GM23338 (cell line): ENCODE results near the gene IDUA. TPM values are rescaled to one million over a fixed set of nuclear protein-coding genes. Genes with fewer than 3 reads are reported as not detected.
A peak's percentile ranks its signal among the peaks of the same experiment; 100 is the strongest.

ENCODE experiments used
- ATAC-seq: fragments of 200-7000 bp; cut with Tn5 transposase; 3 replicates; pipeline ENCODE4 v1.9.1; 2020
- DNase-seq: peaks from one replicate; pipeline ENCODE4 v3.0.0-alpha.2; 2015; ENCODE audit warnings: low spot score
- H2AFZ ChIP-seq: fragments of 200-600 bp; sonication (generic); 2 replicates; pipeline ENCODE4 v1.8.0; 2016; ENCODE audit warnings: antibody characterized with exemption, mild to moderate bottlenecking, moderate library complexity
- H3F3A ChIP-seq: fragments of 200-600 bp; sonication (generic); replicated peaks from 2 replicates; pipeline ENCODE4 v1.8.0; 2017; ENCODE audit warnings: antibody characterized with exemption, mixed run types, low read depth
- H3K27ac ChIP-seq: fragments of 200-600 bp; sonication (generic); 2 replicates; pipeline ENCODE4 v1.6.1; 2016; ENCODE audit warnings: low read depth
- H3K27me3 ChIP-seq: fragments of 200-600 bp; sonication (generic); 2 replicates; pipeline ENCODE4 v1.8.0; 2016; ENCODE audit warnings: mild to moderate bottlenecking, mixed run types, moderate library complexity; ENCODE audit not compliant: insufficient read depth
- H3K36me3 ChIP-seq: fragments of 200-600 bp; sonication (generic); 2 replicates; pipeline ENCODE4 v1.8.0; 2016; ENCODE audit warnings: mild to moderate bottlenecking; ENCODE audit not compliant: insufficient read depth
- H3K4me1 ChIP-seq: fragments of 200-600 bp; sonication (generic); 2 replicates; pipeline ENCODE4 v1.8.0; 2016; ENCODE audit warnings: mild to moderate bottlenecking, moderate library complexity; ENCODE audit not compliant: insufficient read depth
- H3K4me2 ChIP-seq: fragments of 200-600 bp; sonication (generic); 2 replicates; pipeline ENCODE4 v1.7.1; 2017; ENCODE audit warnings: mixed run types
- H3K4me3 ChIP-seq: fragments of 200-600 bp; sonication (generic); 2 replicates; pipeline ENCODE4 v1.6.1; 2016; ENCODE audit warnings: mixed run types
- H3K79me2 ChIP-seq: fragments of 200-600 bp; sonication (generic); replicated peaks from 2 replicates; pipeline ENCODE4 v1.8.0; 2017; ENCODE audit warnings: mild to moderate bottlenecking; ENCODE audit not compliant: insufficient read depth
- H3K9me2 ChIP-seq: fragments of 200-600 bp; sonication (generic); 2 replicates; pipeline ENCODE4 v1.8.0; 2017; ENCODE audit not compliant: insufficient read depth
- H4K20me1 ChIP-seq: fragments of 200-600 bp; sonication (generic); replicated peaks from 2 replicates; pipeline ENCODE4 v1.8.0; 2017; ENCODE audit warnings: mild to moderate bottlenecking; ENCODE audit not compliant: insufficient read depth
- H3K27ac Mint-ChIP-seq: 2 replicates; pipeline ENCODE4 v1.8.0; 2020; ENCODE audit warnings: inconsistent platforms, mild to moderate bottlenecking, moderate library complexity, mixed read lengths
- H3K27me3 Mint-ChIP-seq: 3 replicates; pipeline ENCODE4 v1.8.0; 2022; ENCODE audit warnings: low read depth, mild to moderate bottlenecking, moderate library complexity, mixed read lengths, inconsistent platforms; ENCODE audit not compliant: insufficient read depth, poor library complexity
- H3K36me3 Mint-ChIP-seq: 3 replicates; pipeline ENCODE4 v1.8.0; 2021; ENCODE audit warnings: low read depth, mild to moderate bottlenecking, inconsistent platforms, moderate library complexity, mixed read lengths
- H3K4me1 Mint-ChIP-seq: 3 replicates; pipeline ENCODE4 v1.8.0; 2020; ENCODE audit warnings: mild to moderate bottlenecking, inconsistent platforms, mixed read lengths
- H3K4me3 Mint-ChIP-seq: 3 replicates; pipeline ENCODE4 v1.8.0; 2021; ENCODE audit warnings: moderate library complexity, mild to moderate bottlenecking, inconsistent platforms, mixed read lengths
- H3K9me3 Mint-ChIP-seq: 3 replicates; pipeline ENCODE4 v1.8.0; 2020; ENCODE audit warnings: moderate library complexity, mild to moderate bottlenecking, inconsistent platforms, mixed read lengths
- CREB1 ChIP-seq: fragments of 250-450 bp; sonication (Bioruptor Pico); IDR thresholded peaks from 2 replicates; pipeline ENCODE4 v1.5.0; 2020; ENCODE audit warnings: low read depth, mild to moderate bottlenecking, moderate library complexity
- EZH2 ChIP-seq: fragments of 200-600 bp; sonication (generic); IDR thresholded peaks from one replicate; pipeline ENCODE4 v1.8.0; 2017; ENCODE audit warnings: antibody characterized with exemption, mild to moderate bottlenecking, low read depth; ENCODE audit not compliant: unreplicated experiment
- EZH2phosphoT487 ChIP-seq: fragments of 200-600 bp; sonication (generic); IDR thresholded peaks from one replicate; pipeline ENCODE4 v1.8.1; 2018; ENCODE audit warnings: antibody characterized with exemption; ENCODE audit not compliant: unreplicated experiment
- JUNB ChIP-seq: IDR thresholded peaks from one replicate; pipeline ENCODE4 v1.6.1; 2016; ENCODE audit warnings: antibody characterized with exemption; ENCODE audit not compliant: unreplicated experiment
- NANOG ChIP-seq: IDR thresholded peaks from 2 replicates; pipeline ENCODE4 v1.6.1; 2016; ENCODE audit warnings: antibody characterized with exemption, borderline replicate concordance
- POLR2AphosphoS5 ChIP-seq: IDR thresholded peaks from 2 replicates; pipeline ENCODE4 v1.6.1; 2016; ENCODE audit warnings: antibody characterized with exemption, low read depth
- STAT1 ChIP-seq: IDR thresholded peaks from one replicate; pipeline ENCODE4 v1.6.1; 2016; ENCODE audit warnings: antibody characterized with exemption; ENCODE audit not compliant: unreplicated experiment
- ZNF462 ChIP-seq: fragments of 250-450 bp; sonication (Bioruptor Pico); IDR thresholded peaks from 2 replicates; pipeline ENCODE4 v1.5.0; 2020; ENCODE audit warnings: mild to moderate bottlenecking, moderate library complexity
- polyA plus RNA-seq: library from polyadenylated mRNA; unstranded; fragments of >200 nt; fragmentation: Nextera tagmentation; extraction: Ambion mirVana; gene quantifications from 2 replicates; pipeline ENCODE4 v1.2.1, GENCODE V29; 2016
- total RNA-seq: library from RNA; depleted of rRNA; stranded (reverse); fragments of >200 nt; shearing (Covaris generic); gene quantifications from 2 replicates; pipeline ENCODE4 v1.2.3, GENCODE V29; 2014
- TF ChIP-seq, protein P1 (sequence below): IDR thresholded peaks from 2 replicates; pipeline ENCODE4 v1.6.1; 2016; ENCODE audit warnings: antibody characterized with exemption

The IDUA gene
- total and polyA plus RNA-seq, 2 experiments from 2014 or later: 1.3 to 6.1 TPM

GRCh38 chr4:949656-950055 lies 37.2 kb upstream of the IDUA start:
- no peaks in the 10 kb centered on the region for H3K79me2 ChIP-seq
- H3K27ac Mint-ChIP-seq: no peak overlapping the region
- no peak overlapping the region for H3K4me3 ChIP-seq
- no peaks in the 10 kb centered on the region for H3K27me3 ChIP-seq
- H3K27ac ChIP-seq: no peak overlapping the region
- H3K4me3 Mint-ChIP-seq: no peak overlapping the region
- DNase-seq (no peak), ATAC-seq (no peak)
- peaks cover 17% of the 10 kb centered on the region for H3K4me1 Mint-ChIP-seq
- H3K9me3 Mint-ChIP-seq: no peaks in the 10 kb centered on the region
- no peak overlapping the region for H2AFZ ChIP-seq
- H3F3A ChIP-seq: no peaks in the 10 kb centered on the region
- H3K36me3 ChIP-seq: no peaks in the 10 kb centered on the region
- H3K4me1 ChIP-seq: 0 out of 2 replicates have a peak, but pooled peaks cover 4% of the 10 kb centered on the region
- peaks cover 11% of the 10 kb centered on the region for H3K27me3 Mint-ChIP-seq
- no peaks in the 10 kb centered on the region for H3K9me2 ChIP-seq
- H4K20me1 ChIP-seq: no peaks in the 10 kb centered on the region
- TF ChIP-seq, protein P1, sequence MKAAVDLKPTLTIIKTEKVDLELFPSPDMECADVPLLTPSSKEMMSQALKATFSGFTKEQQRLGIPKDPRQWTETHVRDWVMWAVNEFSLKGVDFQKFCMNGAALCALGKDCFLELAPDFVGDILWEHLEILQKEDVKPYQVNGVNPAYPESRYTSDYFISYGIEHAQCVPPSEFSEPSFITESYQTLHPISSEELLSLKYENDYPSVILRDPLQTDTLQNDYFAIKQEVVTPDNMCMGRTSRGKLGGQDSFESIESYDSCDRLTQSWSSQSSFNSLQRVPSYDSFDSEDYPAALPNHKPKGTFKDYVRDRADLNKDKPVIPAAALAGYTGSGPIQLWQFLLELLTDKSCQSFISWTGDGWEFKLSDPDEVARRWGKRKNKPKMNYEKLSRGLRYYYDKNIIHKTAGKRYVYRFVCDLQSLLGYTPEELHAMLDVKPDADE: no peak
- TF ChIP-seq EZH2: no peak
- no peak for TF ChIP-seq STAT1
- TF ChIP-seq NANOG: no peak
- TF ChIP-seq POLR2AphosphoS5: no peak
- TF ChIP-seq JUNB: no peak
- no peak for TF ChIP-seq CREB1 (CRISPR knock-in tag)
- no peak overlapping the region for H3K4me2 ChIP-seq
- H3K36me3 Mint-ChIP-seq: no peaks in the 10 kb centered on the region; the same call in 2 of the 3 replicates

DNA sequence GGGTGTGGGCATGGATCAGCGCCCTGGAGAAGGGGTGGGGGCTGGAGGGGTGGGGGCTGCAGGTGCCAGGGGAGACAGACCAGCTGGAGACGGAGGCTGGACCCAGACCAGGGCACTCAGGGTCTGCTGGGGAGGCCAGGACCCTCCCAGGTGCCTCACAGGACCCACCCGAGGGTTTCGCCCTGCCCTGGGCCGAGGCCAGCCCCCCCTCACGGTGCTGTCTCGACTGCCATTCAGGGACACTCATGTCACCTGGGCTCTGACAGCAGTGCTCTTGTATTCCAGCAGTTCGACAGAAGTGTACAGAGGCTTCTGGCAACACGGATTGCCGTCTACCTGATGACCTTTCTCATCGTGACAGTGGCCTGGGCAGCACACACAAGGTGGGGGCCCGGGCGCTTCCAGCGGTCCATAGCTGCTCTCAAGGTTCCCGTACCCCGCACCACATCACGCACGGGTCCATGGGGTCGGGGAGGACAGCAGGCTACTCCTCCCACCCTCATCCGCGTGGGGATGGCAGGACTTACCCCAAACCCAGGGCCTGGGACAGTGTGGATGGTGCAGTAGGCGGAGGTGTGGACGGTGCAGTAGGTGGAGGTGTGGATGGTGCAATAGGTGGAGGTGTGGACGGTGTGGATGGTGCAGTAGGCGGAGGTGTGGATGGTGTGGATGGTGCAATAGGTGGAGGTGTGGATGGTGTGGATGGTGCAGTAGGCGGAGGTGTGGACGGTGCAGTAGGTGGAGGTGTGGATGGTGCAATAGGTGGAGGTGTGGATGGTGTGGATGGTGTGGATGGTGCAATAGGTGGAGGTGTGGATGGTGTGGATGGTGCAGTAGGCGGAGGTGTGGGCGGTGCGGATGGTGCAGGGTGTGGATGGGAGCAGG lies 36.5 kb upstream of the IDUA start:
- no peaks in the 10 kb centered on the region; the same call in 2 of the 3 replicates for H3K36me3 Mint-ChIP-seq
- no peak overlapping the region for H3K27ac Mint-ChIP-seq
- H3K4me1 Mint-ChIP-seq: peaks cover 13% of the 10 kb centered on the region
- Histone ChIP-seq H3K9me2 (no peaks in the 10 kb centered on the region), H3K79me2 (no peaks in the 10 kb centered on the region), H3K4me3 (no peak overlapping the region), H3K27me3 (no peaks in the 10 kb centered on the region), H3K36me3 (no peaks in the 10 kb centered on the region), H2AFZ (no peak overlapping the region), H3K4me1 (0 out of 2 replicates have a peak, but pooled peaks cover 1% of the 10 kb centered on the region), H3K4me2 (no peak overlapping the region), H3K27ac (no peak overlapping the region), H4K20me1 (no peaks in the 10 kb centered on the region), H3F3A (no peaks in the 10 kb centered on the region)
- H3K4me3 Mint-ChIP-seq: no peak overlapping the region
- DNase-seq (no peak), ATAC-seq (no peak)
- TF ChIP-seq POLR2AphosphoS5: no peak
- H3K9me3 Mint-ChIP-seq: no peaks in the 10 kb centered on the region
- peaks cover 11% of the 10 kb centered on the region for H3K27me3 Mint-ChIP-seq

GRCh38 chr4:951186-951585 lies 35.7 kb upstream of the IDUA start:
- Histone ChIP-seq H3K36me3 (no peaks in the 10 kb centered on the region), H2AFZ (no peak overlapping the region), H3K9me2 (no peaks in the 10 kb centered on the region), H3K4me3 (no peak overlapping the region), H3K4me2 (no peak overlapping the region), H3K27ac (no peak overlapping the region), H3K4me1 (no peaks in the 10 kb centered on the region), H4K20me1 (no peaks in the 10 kb centered on the region), H3K79me2 (no peaks in the 10 kb centered on the region), H3F3A (no peaks in the 10 kb centered on the region), H3K27me3 (no peaks in the 10 kb centered on the region)
- ATAC-seq: peak; percentile 16
- Mint-ChIP-seq H3K4me1 (peaks cover 5% of the 10 kb centered on the region; the same call in 2 of the 3 replicates), H3K27ac (no peak overlapping the region), H3K27me3 (peaks cover 7% of the 10 kb centered on the region), H3K36me3 (no peaks in the 10 kb centered on the region; the same call in 2 of the 3 replicates), H3K4me3 (no peak overlapping the region), H3K9me3 (no peaks in the 10 kb centered on the region)
- DNase-seq: no peak
- TF ChIP-seq EZH2: no peak
- no peak for TF ChIP-seq EZH2phosphoT487
- TF ChIP-seq ZNF462 (CRISPR knock-in tag): no peak
